Neural crest cell (in vitro differentiated cells): ENCODE measurements around the gene DHX35. TPM values are rescaled to one million over a fixed set of nuclear protein-coding genes. Genes with fewer than 3 reads are reported as not detected.

Source experiments
- DNase-seq: peaks from one replicate; pipeline ENCODE4 v3.0.0; 2021; ENCODE audit warnings: low read depth, mixed read lengths, low spot score
- H3K27ac Mint-ChIP-seq: one replicate; pipeline ENCODE4 v1.8.0; 2021; ENCODE audit warnings: mild to moderate bottlenecking, mixed read lengths; ENCODE audit not compliant: unreplicated experiment
- H3K27me3 Mint-ChIP-seq: 2 replicates; pipeline ENCODE4 v1.8.0; 2021; ENCODE audit warnings: low read depth, mild to moderate bottlenecking, mixed read lengths
- H3K36me3 Mint-ChIP-seq: 2 replicates; pipeline ENCODE4 v1.8.0; 2021; ENCODE audit warnings: low read depth, mild to moderate bottlenecking, mixed read lengths
- H3K4me1 Mint-ChIP-seq: 2 replicates; pipeline ENCODE4 v1.8.0; 2021; ENCODE audit warnings: mixed read lengths
- H3K4me3 Mint-ChIP-seq: one replicate; pipeline ENCODE4 v1.8.0; 2021; ENCODE audit warnings: mild to moderate bottlenecking, mixed read lengths
- H3K9me3 Mint-ChIP-seq: 2 replicates; pipeline ENCODE4 v1.8.0; 2021; ENCODE audit warnings: mixed read lengths
- CTCF ChIP-seq: fragments of 200-600 bp; sonication (generic); conservative IDR thresholded peaks from 2 replicates; pipeline ENCODE4 v1.5.0; 2021; ENCODE audit warnings: antibody characterized with exemption, mild to moderate bottlenecking
- total RNA-seq: library from RNA; stranded (reverse); gene quantifications from 2 replicates; pipeline ENCODE4 v1.2.1, GENCODE V29; 2021

DHX35 gene
- total RNA-seq, 1 donor from 2014 or later, result 22.8 TPM

GRCh38 chr20:38920411-38920810 lies 41.7 kb upstream of the DHX35 start:
- Mint-ChIP-seq H3K36me3 (no peaks in the 10 kb centered on the region), H3K27ac (no peak overlapping the region), H3K4me3 (no peak overlapping the region), H3K27me3 (peaks cover 7% of the 10 kb centered on the region), H3K4me1 (no peaks in the 10 kb centered on the region), H3K9me3 (no peaks in the 10 kb centered on the region)
- no peak for DNase-seq
- no peak for TF ChIP-seq CTCF

- no peaks in the 10 kb centered on the region for H3K36me3 Mint-ChIP-seq
- TF ChIP-seq CTCF, result no peak
- H3K4me3 Mint-ChIP-seq, result no peak overlapping the region
- peaks cover 7% of the 10 kb centered on the region for H3K27me3 Mint-ChIP-seq
- DNase-seq, result no peak
- H3K9me3 Mint-ChIP-seq, result no peaks in the 10 kb centered on the region
- no peak overlapping the region for H3K27ac Mint-ChIP-seq
- peaks cover 3% of the 10 kb centered on the region for H3K4me1 Mint-ChIP-seq
Measured at GRCh38 chr20:38920851-38921250, 41.3 kb upstream of the DHX35 start.

- Mint-ChIP-seq H3K27me3 (peaks cover 4% of the 10 kb centered on the region), H3K9me3 (no peaks in the 10 kb centered on the region), H3K27ac (no peak overlapping the region), H3K4me1 (peaks cover 23% of the 10 kb centered on the region), H3K36me3 (no peaks in the 10 kb centered on the region), H3K4me3 (peak overlapping the region; percentile 33)
- no peak for TF ChIP-seq CTCF
- no peak for DNase-seq
Measured at GRCh38 chr20:38924718-38925117, 37.4 kb upstream of the DHX35 start.

GRCh38 chr20:38926142-38926933 lies 35.8 kb upstream of the DHX35 start, which contains the start of gene FAM83D:
Gene FAM83D (plus strand): TSS chr20:38926417. CDS start chr20:38926443, 26 bp downstream.
- H3K4me1 Mint-ChIP-seq, result peaks cover 32% of the 10 kb centered on the region
- peak within 1 kb of the TSS; percentile 92 for H3K27ac Mint-ChIP-seq
- peaks cover 3% of the 10 kb centered on the region for H3K36me3 Mint-ChIP-seq
- no peaks in the 10 kb centered on the region for H3K27me3 Mint-ChIP-seq
- H3K4me3 Mint-ChIP-seq, result peak within 1 kb of the TSS; percentile 94
- DNase-seq, result peak; percentile 88
- TF ChIP-seq CTCF, result no peak
- no peaks in the 10 kb centered on the region for H3K9me3 Mint-ChIP-seq

- Mint-ChIP-seq H3K9me3 (no peaks in the 10 kb centered on the region), H3K27me3 (no peaks in the 10 kb centered on the region), H3K4me1 (peaks cover 35% of the 10 kb centered on the region), H3K4me3 (peak overlapping the region; percentile 94), H3K36me3 (peaks cover 3% of the 10 kb centered on the region), H3K27ac (peak overlapping the region; percentile 92)
- no peak for TF ChIP-seq CTCF
- DNase-seq, result no peak
Measured at GRCh38 chr20:38926934-38927616, 35.1 kb upstream of the DHX35 start.
